ENCODE results near the gene TSPEAR. TPM values are rescaled to one million over a fixed set of nuclear protein-coding genes. Genes with fewer than 3 reads are reported as not detected.
A peak's percentile ranks its signal among the peaks of the same experiment; 100 is the strongest.

TSPEAR gene
- total and polyA plus RNA-seq, 2 of the 13 experiments (the other 11 are each of a cell fraction or from before 2014, with no cell fraction given), result 0.07 to 0.32 TPM

- TF ChIP-seq NONO (IDR thresholded peaks at IDR 0.05) (no peak), NONO (CRISPR knock-in tag; conservative IDR thresholded peaks at IDR 0.05) (0 out of 2 replicates have a peak, but pooled peaks have one; percentile 14), ZNF781 (CRISPR knock-in tag; IDR thresholded peaks at IDR 0.05; ENCODE audit: borderline replicate concordance, not compliant biosample characterization) (no peak), ZNF792 (CRISPR knock-in tag; IDR thresholded peaks at IDR 0.05) (no peak), KLF11 (CRISPR knock-in tag; IDR thresholded peaks at IDR 0.05) (no peak), IRF9 (CRISPR knock-in tag; IDR thresholded peaks at IDR 0.05; ENCODE audit: borderline replicate concordance) (peak; percentile 25; the same call in 1 of the 2 replicates), ZBTB39 (CRISPR knock-in tag; IDR thresholded peaks at IDR 0.05) (no peak), ZBTB33 (CRISPR knock-in tag; IDR thresholded peaks at IDR 0.05) (no peak), GZF1 (CRISPR knock-in tag; IDR thresholded peaks at IDR 0.05) (no peak), EEA1 (CRISPR knock-in tag; IDR thresholded peaks at IDR 0.05; ENCODE audit: borderline replicate concordance) (no peak), PRDM15 (CRISPR knock-in tag; IDR thresholded peaks at IDR 0.05) (no peak), MLXIP (CRISPR knock-in tag; IDR thresholded peaks at IDR 0.05; ENCODE audit: borderline replicate concordance) (no peak), BCL3 (CRISPR knock-in tag; IDR thresholded peaks at IDR 0.05) (no peak), ZNF326 (CRISPR knock-in tag; IDR thresholded peaks at IDR 0.05; ENCODE audit: borderline replicate concordance) (no peak), SMYD3 (CRISPR knock-in tag; IDR thresholded peaks at IDR 0.05) (no peak)
Observed at GRCh38 chr21:44448651-44449131, 262.7 kb downstream of the TSPEAR start (continued).
